Measurements from ENCODE around the gene PHF5A.

- TF ChIP-seq EZH2 (optimal IDR thresholded peaks at IDR 0.05; ENCODE audit: low read depth, low read length): no peak
- TF ChIP-seq CTCF (IDR thresholded peaks at IDR 0.05; ENCODE audit: low read length): no peak
- no peak for TF ChIP-seq EZH2phosphoT487 (IDR thresholded peaks at IDR 0.05; ENCODE audit: low read length)
Measured at GRCh38 chr22:41481131-41481830, 12.8 kb upstream of the PHF5A start.

All from MM.1S (cell line).